Measurements from ENCODE around the gene HPCA. TPM values are rescaled to one million over a fixed set of nuclear protein-coding genes. Genes with fewer than 3 reads are reported as not detected.

The HPCA gene
- total RNA-seq, 2 experiments from 2014 or later, result not detected

DNA sequence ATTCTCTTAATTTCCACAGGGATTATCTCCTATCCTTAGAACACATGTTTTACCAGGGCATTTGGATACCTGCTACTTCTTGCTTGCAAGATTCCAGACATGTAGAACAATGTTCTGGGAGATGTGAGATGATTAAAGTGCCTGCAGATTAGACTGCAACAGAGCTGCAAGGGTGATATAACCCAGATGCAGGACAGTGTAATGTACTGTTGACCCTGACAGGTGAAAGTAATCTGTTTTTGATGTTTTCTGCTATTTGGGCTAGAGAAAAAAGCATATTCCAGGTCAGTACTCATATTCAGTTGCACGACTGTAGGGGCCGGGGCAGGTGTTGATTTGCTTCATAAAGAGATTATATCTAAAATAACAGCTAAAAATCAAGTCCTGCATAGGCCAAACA, 42.0 kb downstream of the HPCA start:
- ATAC-seq (ENCODE audit: poor library complexity), result no peak
- H3K27ac Mint-ChIP-seq, result no peak overlapping the region

DNA sequence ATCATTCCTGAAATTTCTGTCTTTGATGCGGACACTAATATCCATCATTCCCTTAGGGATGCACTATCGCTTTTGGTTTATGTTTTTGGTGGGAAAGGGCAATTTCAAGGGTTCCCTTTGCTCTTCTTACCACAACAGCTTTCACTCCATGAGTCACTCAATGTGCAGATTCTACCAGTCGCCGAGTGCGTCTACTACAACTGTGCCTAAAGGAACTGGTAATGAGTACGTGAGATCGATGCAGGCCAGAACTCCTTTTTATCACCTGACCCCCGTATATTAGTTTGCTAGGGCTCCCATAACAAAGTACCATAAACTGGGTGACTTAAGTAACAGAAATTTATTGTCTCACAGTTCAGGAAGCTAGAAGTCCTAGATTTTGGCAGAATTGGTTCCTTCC, 42.4 kb downstream of the HPCA start:
- POLR2A ChIA-PET, result interaction anchor here (0.7 kb wide), 1 partner anchor 890 kb away, joined by 3 read pairs; no protein-coding TSS in a partner anchor
- Mint-ChIP-seq H3K4me1 (ENCODE audit: low read depth) (peaks cover 19% of the 10 kb centered on the region), H3K36me3 (ENCODE audit: low read depth) (no peaks in the 10 kb centered on the region), H3K27me3 (peaks cover 36% of the 10 kb centered on the region), H3K9me3 (no peaks in the 10 kb centered on the region), H3K4me3 (no peak overlapping the region), H3K27ac (no peak overlapping the region)
- Histone ChIP-seq H3K9me3 (ENCODE audit: control insufficient read depth in 1 of 2, insufficient read depth in 1 of 2, low read length in 2 of 2) (peaks cover 0 to 7% of the 10 kb centered on the region in 2 experiments), H3K36me3 (ENCODE audit: insufficient read depth, low read length) (no peaks in the 10 kb centered on the region), H3K4me3 (ENCODE audit: low read length) (no peak overlapping the region), H3K27ac (ENCODE audit: low read depth in 1 of 2, low read length in 2 of 2) (no peak overlapping the region), H3K4me1 (ENCODE audit: insufficient read depth, low read length) (peaks cover 22% of the 10 kb centered on the region), H3K27me3 (ENCODE audit: control insufficient read depth in 1 of 2, insufficient read depth in 2 of 2, low read length in 2 of 2) (peaks cover 24 to 26% of the 10 kb centered on the region in 2 experiments)
- CTCF ChIA-PET, result no interaction called here
- intact Hi-C loops (cut with DNase I, micrococcal nuclease), result no loop called here
- DNase-seq (no peak), ATAC-seq (ENCODE audit: poor library complexity) (no peak)
- no peak for TF ChIP-seq CTCF (IDR thresholded peaks at IDR 0.05)

More for the DNA sequence above, 42.0 kb downstream of the HPCA start:
- Histone ChIP-seq H3K27me3 (ENCODE audit: control insufficient read depth in 1 of 2, insufficient read depth in 2 of 2, low read length in 2 of 2) (peaks cover 28 to 29% of the 10 kb centered on the region in 2 experiments), H3K27ac (ENCODE audit: low read depth in 1 of 2, low read length in 2 of 2) (no peak overlapping the region), H3K9me3 (ENCODE audit: control insufficient read depth in 1 of 2, insufficient read depth in 1 of 2, low read length in 2 of 2) (peaks cover 0 to 7% of the 10 kb centered on the region in 2 experiments), H3K4me3 (ENCODE audit: low read length) (no peak overlapping the region), H3K4me1 (ENCODE audit: insufficient read depth, low read length) (peaks cover 22% of the 10 kb centered on the region), H3K36me3 (ENCODE audit: insufficient read depth, low read length) (no peaks in the 10 kb centered on the region)
- no peaks in the 10 kb centered on the region for H3K9me3 Mint-ChIP-seq
- intact Hi-C loops (cut with DNase I, micrococcal nuclease), result no loop called here
- ChIA-PET CTCF (no interaction called here), POLR2A (no interaction called here)
- no peak for TF ChIP-seq CTCF (IDR thresholded peaks at IDR 0.05)
- peaks cover 40% of the 10 kb centered on the region for H3K27me3 Mint-ChIP-seq
- DNase-seq, result no peak
- peaks cover 23% of the 10 kb centered on the region for H3K4me1 Mint-ChIP-seq (ENCODE audit: low read depth)
- no peak overlapping the region for H3K4me3 Mint-ChIP-seq
- H3K36me3 Mint-ChIP-seq (ENCODE audit: low read depth), result no peaks in the 10 kb centered on the region

DNA sequence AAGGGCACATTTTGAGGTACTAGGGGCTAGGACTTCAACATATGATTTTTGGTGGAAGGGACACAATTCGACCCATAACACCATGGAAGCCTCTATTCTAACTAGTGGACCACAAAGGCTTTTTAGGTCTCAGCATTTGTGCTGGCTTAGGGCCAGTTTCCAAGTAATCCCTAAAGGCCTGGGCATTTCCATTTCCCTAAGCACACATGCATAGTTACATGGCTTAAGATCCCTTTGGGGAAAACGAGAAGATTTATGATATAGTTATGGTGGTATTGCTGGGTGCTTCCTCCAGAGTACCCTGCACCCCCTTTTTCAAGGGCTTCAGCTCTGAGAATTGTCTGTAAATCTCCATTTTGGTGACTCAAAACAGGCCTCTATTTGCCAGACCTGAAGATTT, 43.1 kb downstream of the HPCA start:
- peaks cover 29% of the 10 kb centered on the region for H3K27me3 Mint-ChIP-seq
- ChIA-PET POLR2A (interaction anchor here (0.7 kb wide), 1 partner anchor 891 kb away, joined by 3 read pairs; no protein-coding TSS in a partner anchor), CTCF (no interaction called here)
- H3K4me3 Mint-ChIP-seq, result no peak overlapping the region
- H3K9me3 Mint-ChIP-seq, result no peaks in the 10 kb centered on the region
- H3K4me1 Mint-ChIP-seq (ENCODE audit: low read depth), result peaks cover 15% of the 10 kb centered on the region
- Histone ChIP-seq H3K9me3 (ENCODE audit: control insufficient read depth in 1 of 2, insufficient read depth in 1 of 2, low read length in 2 of 2) (peaks cover 0 to 7% of the 10 kb centered on the region in 2 experiments), H3K4me1 (ENCODE audit: insufficient read depth, low read length) (peaks cover 18% of the 10 kb centered on the region), H3K4me3 (ENCODE audit: low read length) (no peak overlapping the region), H3K36me3 (ENCODE audit: insufficient read depth, low read length) (peaks cover 5% of the 10 kb centered on the region), H3K27ac (ENCODE audit: low read depth in 1 of 2, low read length in 2 of 2) (no peak overlapping the region), H3K27me3 (ENCODE audit: control insufficient read depth in 1 of 2, insufficient read depth in 2 of 2, low read length in 2 of 2) (peaks cover 17 to 20% of the 10 kb centered on the region in 2 experiments)
- intact Hi-C loops (cut with DNase I, micrococcal nuclease), result no loop called here
- TF ChIP-seq CTCF (IDR thresholded peaks at IDR 0.05), result no peak
- H3K36me3 Mint-ChIP-seq (ENCODE audit: low read depth), result no peaks in the 10 kb centered on the region
- H3K27ac Mint-ChIP-seq, result no peak overlapping the region
- ATAC-seq (ENCODE audit: poor library complexity) (no peak), DNase-seq (no peak)
